Hepatocyte (in vitro differentiated cells): ENCODE results near the gene B4GALNT4. TPM values are rescaled to one million over a fixed set of nuclear protein-coding genes. Genes with fewer than 3 reads are reported as not detected.

Source experiments
- DNase-seq: peaks from one replicate; pipeline ENCODE4 v3.0.0-alpha.2; 2016; ENCODE audit warnings: low spot score
- H2AFZ ChIP-seq: fragments of 200-600 bp; sonication (generic); 2 replicates; pipeline ENCODE4 v1.6.0; 2016; ENCODE audit warnings: antibody characterized with exemption, mild to moderate bottlenecking
- H3K27ac ChIP-seq: fragments of 200-600 bp; sonication (generic); 2 replicates; pipeline ENCODE4 v1.5.1; 2016; ENCODE audit warnings: mild to moderate bottlenecking
- H3K27me3 ChIP-seq: fragments of 200-600 bp; sonication (generic); 2 replicates; pipeline ENCODE4 v1.6.1; 2016
- H3K36me3 ChIP-seq: fragments of 200-600 bp; sonication (generic); replicated peaks from 2 replicates; pipeline ENCODE4 v1.5.1; 2016; ENCODE audit warnings: low read depth; ENCODE audit not compliant: insufficient read depth
- H3K4me1 ChIP-seq: fragments of 200-600 bp; sonication (generic); 2 replicates; pipeline ENCODE4 v1.5.1; 2016; ENCODE audit warnings: mild to moderate bottlenecking, moderate library complexity; ENCODE audit not compliant: insufficient read depth
- H3K4me2 ChIP-seq: fragments of 200-600 bp; sonication (generic); 2 replicates; pipeline ENCODE4 v1.6.0; 2016
- H3K4me3 ChIP-seq: fragments of 200-600 bp; sonication (generic); 2 replicates; pipeline ENCODE4 v1.5.1; 2016; ENCODE audit warnings: mild to moderate bottlenecking
- H3K79me2 ChIP-seq: fragments of 200-600 bp; sonication (generic); 2 replicates; pipeline ENCODE4 v1.6.0; 2017; ENCODE audit warnings: mild to moderate bottlenecking
- H3K9me2 ChIP-seq: fragments of 200-600 bp; sonication (generic); replicated peaks from 2 replicates; pipeline ENCODE4 v1.6.0; 2017; ENCODE audit warnings: mild to moderate bottlenecking; ENCODE audit not compliant: insufficient read depth
- H3K9me3 ChIP-seq: fragments of 200-600 bp; sonication (generic); 2 replicates; pipeline ENCODE4 v1.5.1; 2016; ENCODE audit warnings: low read depth, mild to moderate bottlenecking
- H4K20me1 ChIP-seq: fragments of 200-600 bp; sonication (generic); 2 replicates; pipeline ENCODE4 v1.6.0; 2016; ENCODE audit warnings: mild to moderate bottlenecking; ENCODE audit not compliant: insufficient read depth, poor library complexity, severe bottlenecking
- CTCF ChIP-seq: fragments of 200-600 bp; sonication (generic); IDR thresholded peaks from 2 replicates; pipeline ENCODE4 v1.5.1; 2016; ENCODE audit warnings: antibody characterized with exemption, mild to moderate bottlenecking; ENCODE audit not compliant: poor library complexity
- EZH2 ChIP-seq: fragments of 200-600 bp; sonication (generic); IDR thresholded peaks from 2 replicates; pipeline ENCODE4 v1.6.1; 2016; ENCODE audit warnings: antibody characterized with exemption, mild to moderate bottlenecking, borderline replicate concordance
- EZH2phosphoT487 ChIP-seq: fragments of 200-600 bp; sonication (generic); IDR thresholded peaks from one replicate; pipeline ENCODE4 v1.6.1; 2018; ENCODE audit warnings: antibody characterized with exemption, mild to moderate bottlenecking, low read depth, moderate library complexity; ENCODE audit not compliant: unreplicated experiment, severe bottlenecking
- WGBS: methylation state at CpG from one replicate; pipeline ENCODE4 v1.1.6; 2016; ENCODE audit warnings: low lambda C conversion rate; ENCODE audit errors: missing lambda C conversion rate; 5-methylcytosine and 5-hydroxymethylcytosine counted together
- polyA plus RNA-seq: library from polyadenylated mRNA; unstranded; fragments of >200 nt; fragmentation: Nextera tagmentation; extraction: Ambion mirVana; gene quantifications from 2 replicates; pipeline ENCODE4 v1.2.1, GENCODE V29; 2016
- total RNA-seq: library from RNA; depleted of rRNA; stranded (reverse); fragments of >200 nt; gene quantifications from 2 replicates; pipeline ENCODE4 v1.2.3, GENCODE V29; 2014

The B4GALNT4 gene
- total and polyA plus RNA-seq, 2 experiments from 2014 or later, result 30.0 to 38.8 TPM

- TF ChIP-seq CTCF, result no peak
- TF ChIP-seq EZH2phosphoT487, result no peak
- no peak for TF ChIP-seq EZH2
- no peaks in the 10 kb centered on the region for H3K36me3 ChIP-seq
Observed at GRCh38 chr11:403021-403760, 33.9 kb downstream of the B4GALNT4 start.

GRCh38 chr11:403761-404431 is 34.6 kb downstream of the B4GALNT4 start:
- 92% methylated on average over 27 of the region's 27 CpGs for WGBS
- Histone ChIP-seq H3K9me3 (no peaks in the 10 kb centered on the region), H3K4me2 (no peak overlapping the region), H4K20me1 (no peaks in the 10 kb centered on the region), H3K4me1 (peaks cover 11% of the 10 kb centered on the region), H3K27ac (no peak overlapping the region), H2AFZ (no peak overlapping the region), H3K4me3 (no peak overlapping the region), H3K79me2 (no peaks in the 10 kb centered on the region), H3K36me3 (no peaks in the 10 kb centered on the region), H3K27me3 (no peaks in the 10 kb centered on the region), H3K9me2 (no peaks in the 10 kb centered on the region)
- TF ChIP-seq CTCF (no peak), EZH2phosphoT487 (no peak), EZH2 (no peak)
- DNase-seq, result no peak

More at GRCh38 chr11:403021-403760, 33.9 kb downstream of the B4GALNT4 start:
- no peak for DNase-seq
- H3K9me3 ChIP-seq, result no peaks in the 10 kb centered on the region
- no peak overlapping the region for H3K27ac ChIP-seq
- H3K4me2 ChIP-seq, result no peak overlapping the region
- H3K9me2 ChIP-seq, result no peaks in the 10 kb centered on the region
- no peaks in the 10 kb centered on the region for H3K79me2 ChIP-seq
- peaks cover 11% of the 10 kb centered on the region for H3K4me1 ChIP-seq
- no peak overlapping the region for H3K4me3 ChIP-seq
- no peaks in the 10 kb centered on the region for H3K27me3 ChIP-seq
- no peak overlapping the region for H2AFZ ChIP-seq
- no peaks in the 10 kb centered on the region for H4K20me1 ChIP-seq
- 95% methylated on average over 20 of the region's 55 CpGs for WGBS

- Histone ChIP-seq H2AFZ (no peak overlapping the region), H3K4me3 (no peak overlapping the region), H3K27me3 (no peaks in the 10 kb centered on the region), H3K79me2 (no peaks in the 10 kb centered on the region), H3K27ac (no peak overlapping the region), H3K4me1 (peaks cover 11% of the 10 kb centered on the region), H4K20me1 (no peaks in the 10 kb centered on the region), H3K9me3 (no peaks in the 10 kb centered on the region), H3K4me2 (no peak overlapping the region), H3K9me2 (no peaks in the 10 kb centered on the region), H3K36me3 (no peaks in the 10 kb centered on the region)
- DNase-seq, result no peak
- WGBS, result 93% methylated on average over 13 of the region's 14 CpGs
- no peak for TF ChIP-seq CTCF
- TF ChIP-seq EZH2, result no peak
- no peak for TF ChIP-seq EZH2phosphoT487
Observed at GRCh38 chr11:404551-405264, 35.4 kb downstream of the B4GALNT4 start.
